Tibial nerve (tissue), 4 donors: ENCODE data around the gene ARL17B.
"Not testable (repeated sequence)": the region's sequence is repeated elsewhere in the genome, so short reads cannot be mapped to it uniquely, and the experiment has no call there.

Experiments
- CTCF ChIP-seq, 5 experiments: fragments of 200-600 bp in 3 of 5; fragments of 450-650 bp in 2 of 5; sonication (generic) in 3 of 5; IDR thresholded peaks; one replicate each; pipeline ENCODE4 v1.5.1; 2016 to 2019; ENCODE audit warnings: antibody characterized with exemption in 5 of 5, mild to moderate bottlenecking in 3 of 5, moderate library complexity in 2 of 5
- EP300 ChIP-seq, 2 donors: sonication (generic); formaldehyde crosslinking; IDR thresholded peaks; one replicate each; pipeline ENCODE4 v1.6.1; 2017; ENCODE audit warnings: antibody characterized with exemption in 2 of 2, mild to moderate bottlenecking in 1 of 2
- POLR2A ChIP-seq, 2 donors: fragments of 450-650 bp; IDR thresholded peaks; one replicate each; pipeline ENCODE4 v1.6.1; 2017; ENCODE audit warnings: antibody characterized with exemption in 2 of 2, mild to moderate bottlenecking in 2 of 2, moderate library complexity in 2 of 2

- not testable (repeated sequence) for TF ChIP-seq POLR2A, EP300, CTCF (IDR thresholded peaks at IDR 0.05)
Observed at GRCh38 chr17:46266063-46266655, 95.4 kb downstream of the ARL17B start.
